Right lobe of liver (tissue), 4 donors: ENCODE results near the gene ERBB4.

ENCODE experiments used
- POLR2A ChIP-seq: fragments of 450-650 bp; IDR thresholded peaks from one replicate; pipeline ENCODE4 v1.6.1; 2017; ENCODE audit warnings: antibody characterized with exemption, mild to moderate bottlenecking
- TF ChIP-seq, protein P1 (sequence below), 4 donors: fragments of 200-600 bp in 3 of 4; fragments of 450-650 bp in 1 of 4; IDR thresholded peaks; one replicate each; pipeline versions ENCODE4 v1.5.1 to v1.8.0; 2016 to 2022; ENCODE audit warnings: antibody characterized with exemption in 4 of 4, mild to moderate bottlenecking in 2 of 4
- donor health status: DM: no; HTN: no; CAD: no.
- donor health status: DM: no; HTN: no; CAD: no.
- donor health status: DM: no; HTN: yes; CAD: no.

DNA sequence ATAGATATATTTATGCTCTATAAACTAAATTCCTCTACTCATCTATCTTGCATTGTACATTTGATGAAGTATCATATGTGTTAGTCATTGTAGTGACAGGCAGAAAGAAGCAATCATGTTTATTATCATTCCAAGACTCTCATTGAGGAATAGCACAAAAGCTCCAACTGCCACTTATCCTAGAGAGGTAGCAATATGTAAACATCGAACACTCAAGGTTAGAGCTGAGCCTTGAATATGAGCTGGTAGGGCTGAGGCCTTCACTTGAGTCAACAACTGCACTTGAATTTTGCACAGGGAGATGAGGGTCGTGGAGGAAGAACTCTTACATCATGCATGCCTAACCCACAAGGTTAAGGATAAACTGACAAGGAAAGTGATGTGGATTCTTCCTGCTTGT lies 1081.3 kb downstream of the ERBB4 start:
- no peak for TF ChIP-seq POLR2A
- TF ChIP-seq, protein P1, sequence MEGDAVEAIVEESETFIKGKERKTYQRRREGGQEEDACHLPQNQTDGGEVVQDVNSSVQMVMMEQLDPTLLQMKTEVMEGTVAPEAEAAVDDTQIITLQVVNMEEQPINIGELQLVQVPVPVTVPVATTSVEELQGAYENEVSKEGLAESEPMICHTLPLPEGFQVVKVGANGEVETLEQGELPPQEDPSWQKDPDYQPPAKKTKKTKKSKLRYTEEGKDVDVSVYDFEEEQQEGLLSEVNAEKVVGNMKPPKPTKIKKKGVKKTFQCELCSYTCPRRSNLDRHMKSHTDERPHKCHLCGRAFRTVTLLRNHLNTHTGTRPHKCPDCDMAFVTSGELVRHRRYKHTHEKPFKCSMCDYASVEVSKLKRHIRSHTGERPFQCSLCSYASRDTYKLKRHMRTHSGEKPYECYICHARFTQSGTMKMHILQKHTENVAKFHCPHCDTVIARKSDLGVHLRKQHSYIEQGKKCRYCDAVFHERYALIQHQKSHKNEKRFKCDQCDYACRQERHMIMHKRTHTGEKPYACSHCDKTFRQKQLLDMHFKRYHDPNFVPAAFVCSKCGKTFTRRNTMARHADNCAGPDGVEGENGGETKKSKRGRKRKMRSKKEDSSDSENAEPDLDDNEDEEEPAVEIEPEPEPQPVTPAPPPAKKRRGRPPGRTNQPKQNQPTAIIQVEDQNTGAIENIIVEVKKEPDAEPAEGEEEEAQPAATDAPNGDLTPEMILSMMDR (IDR thresholded peaks at IDR 0.05), result no peak
